Fibroblast of mammary gland (primary cell): ENCODE measurements around the gene ANGPTL4.
A peak's percentile ranks its signal among the peaks of the same experiment; 100 is the strongest.
"Not testable (repeated sequence)": the region's sequence is repeated elsewhere in the genome, so short reads cannot be mapped to it uniquely, and the experiment has no call there.

Source experiments
- DNase-seq: peaks from one replicate; pipeline ENCODE4 v3.0.0-alpha.2; 2010; ENCODE audit warnings: low read depth
- H3K4me3 ChIP-seq: 2 replicates; pipeline ENCODE4 v1.5.1; 2011; ENCODE audit warnings: low read depth, mild to moderate bottlenecking, low read length, moderate library complexity; ENCODE audit not compliant: control insufficient read depth
- TF ChIP-seq, protein P1 (sequence below): conservative IDR thresholded peaks from 2 replicates; pipeline ENCODE4 v1.5.1; 2011; ENCODE audit warnings: low read depth, low read length, inconsistent platforms; ENCODE audit not compliant: control insufficient read depth, insufficient read depth

The ANGPTL4 gene

DNA sequence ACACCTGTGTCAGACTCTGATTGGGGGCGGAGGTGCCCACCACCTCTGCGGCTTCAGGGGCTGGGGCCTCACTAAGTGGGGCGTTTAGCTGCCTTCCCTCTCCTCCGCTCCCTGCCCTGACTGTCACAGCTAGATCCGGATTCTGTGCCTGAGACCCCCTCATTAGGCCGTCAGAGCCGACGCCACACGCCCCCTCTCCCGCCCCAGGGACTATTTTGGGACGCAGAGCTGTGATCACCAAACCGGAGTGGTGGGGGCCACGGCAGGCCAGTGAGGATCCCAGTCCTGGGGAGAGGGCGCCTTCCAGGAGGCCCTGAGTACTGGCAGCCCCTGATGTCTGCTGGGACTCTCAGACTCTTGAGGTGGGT is 21.7 kb upstream of the ANGPTL4 start:
- DNase-seq: no peak
- H3K4me3 ChIP-seq: no peak overlapping the region
- TF ChIP-seq, protein P1, sequence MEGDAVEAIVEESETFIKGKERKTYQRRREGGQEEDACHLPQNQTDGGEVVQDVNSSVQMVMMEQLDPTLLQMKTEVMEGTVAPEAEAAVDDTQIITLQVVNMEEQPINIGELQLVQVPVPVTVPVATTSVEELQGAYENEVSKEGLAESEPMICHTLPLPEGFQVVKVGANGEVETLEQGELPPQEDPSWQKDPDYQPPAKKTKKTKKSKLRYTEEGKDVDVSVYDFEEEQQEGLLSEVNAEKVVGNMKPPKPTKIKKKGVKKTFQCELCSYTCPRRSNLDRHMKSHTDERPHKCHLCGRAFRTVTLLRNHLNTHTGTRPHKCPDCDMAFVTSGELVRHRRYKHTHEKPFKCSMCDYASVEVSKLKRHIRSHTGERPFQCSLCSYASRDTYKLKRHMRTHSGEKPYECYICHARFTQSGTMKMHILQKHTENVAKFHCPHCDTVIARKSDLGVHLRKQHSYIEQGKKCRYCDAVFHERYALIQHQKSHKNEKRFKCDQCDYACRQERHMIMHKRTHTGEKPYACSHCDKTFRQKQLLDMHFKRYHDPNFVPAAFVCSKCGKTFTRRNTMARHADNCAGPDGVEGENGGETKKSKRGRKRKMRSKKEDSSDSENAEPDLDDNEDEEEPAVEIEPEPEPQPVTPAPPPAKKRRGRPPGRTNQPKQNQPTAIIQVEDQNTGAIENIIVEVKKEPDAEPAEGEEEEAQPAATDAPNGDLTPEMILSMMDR: no peak

- TF ChIP-seq, protein P1: no peak
- peak within 1 kb of the TSS; percentile 37 for H3K4me3 ChIP-seq
- DNase-seq: peak; percentile 95
Measured at GRCh38 chr19:8342684-8343482, 21.1 kb upstream of the ANGPTL4 start, which contains the start of gene KANK3. Gene KANK3 (minus strand): TSS chr19:8343262. CDS start chr19:8337828, 5,434 bp downstream.

GRCh38 chr19:8343483-8343844 is 20.5 kb upstream of the ANGPTL4 start:
- TF ChIP-seq, protein P1: no peak
- peak overlapping the region; percentile 21 for H3K4me3 ChIP-seq
- no peak for DNase-seq

DNA sequence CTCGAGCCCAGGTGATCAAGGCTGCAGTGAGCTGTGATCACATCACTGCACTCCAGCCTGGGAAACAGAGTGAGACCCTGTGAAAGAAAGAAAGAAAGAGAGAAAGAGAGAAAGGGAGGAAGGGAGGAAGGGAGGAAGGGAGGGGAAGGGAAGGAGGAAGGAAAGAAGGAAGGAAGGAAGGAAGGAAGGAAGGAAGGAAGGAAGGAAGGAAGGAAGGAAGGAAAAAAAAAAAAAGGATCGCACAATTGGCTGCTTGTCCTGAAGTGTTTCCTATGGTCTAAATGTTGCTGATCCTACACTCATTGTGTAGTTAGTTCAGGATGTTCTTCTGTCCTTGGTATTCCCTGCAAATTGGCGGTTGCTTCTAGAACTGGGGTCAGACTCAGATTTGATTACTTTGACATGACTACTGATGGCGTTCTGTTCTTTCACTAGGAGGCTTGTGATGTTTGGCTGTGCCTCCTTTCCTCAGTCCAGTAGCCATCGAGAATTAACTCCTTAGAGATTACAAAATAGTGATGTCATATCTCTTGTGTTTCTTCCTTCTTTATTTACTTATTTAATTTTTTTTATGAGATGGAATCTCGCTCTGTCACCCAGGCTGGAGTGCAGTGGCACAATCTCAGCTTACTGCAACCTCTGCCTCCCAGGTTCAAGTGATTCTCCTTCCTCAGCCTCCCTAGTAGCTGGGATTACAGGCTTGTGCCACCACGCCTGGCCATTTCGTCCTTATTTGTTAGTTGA is 14.2 kb upstream of the ANGPTL4 start:
- not testable (repeated sequence) for DNase-seq, H3K4me3 ChIP-seq

DNA sequence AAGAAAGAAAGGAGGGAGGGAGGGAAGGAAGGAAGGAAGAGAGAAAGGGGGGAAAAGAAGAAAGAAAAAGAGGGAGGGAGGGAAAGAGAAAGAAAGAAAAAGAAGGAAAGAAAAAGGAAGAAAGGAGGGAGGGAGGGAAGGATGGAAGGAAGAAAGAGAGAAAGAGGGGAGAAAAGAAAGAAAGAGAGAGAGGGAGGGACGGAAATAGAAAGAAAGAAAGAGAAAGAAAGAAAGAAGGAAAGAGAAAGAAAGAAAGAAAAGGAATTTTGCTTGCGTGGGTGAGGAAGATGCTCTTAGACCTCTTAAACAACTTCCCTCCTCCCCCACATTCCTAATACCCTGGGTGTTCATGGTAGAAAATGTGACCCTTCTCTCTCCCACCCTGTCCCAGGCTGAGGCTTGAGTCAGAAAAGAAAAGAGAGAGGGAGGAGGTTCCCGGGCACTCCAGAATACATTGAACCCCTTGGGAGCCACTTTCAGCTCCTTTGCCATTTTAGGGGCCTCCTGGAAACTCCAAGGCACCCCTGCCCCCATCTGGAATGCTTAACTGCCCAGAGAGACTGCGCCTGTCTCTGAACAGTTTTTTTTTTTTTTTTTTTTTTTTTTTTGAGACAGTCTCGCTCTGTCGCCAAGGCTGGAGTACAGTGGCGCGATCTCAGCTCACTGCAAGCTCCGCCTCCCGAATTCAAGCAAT is 11.7 kb upstream of the ANGPTL4 start:
- H3K4me3 ChIP-seq: no peak overlapping the region
- TF ChIP-seq, protein P1: no peak
- no peak for DNase-seq

DNA sequence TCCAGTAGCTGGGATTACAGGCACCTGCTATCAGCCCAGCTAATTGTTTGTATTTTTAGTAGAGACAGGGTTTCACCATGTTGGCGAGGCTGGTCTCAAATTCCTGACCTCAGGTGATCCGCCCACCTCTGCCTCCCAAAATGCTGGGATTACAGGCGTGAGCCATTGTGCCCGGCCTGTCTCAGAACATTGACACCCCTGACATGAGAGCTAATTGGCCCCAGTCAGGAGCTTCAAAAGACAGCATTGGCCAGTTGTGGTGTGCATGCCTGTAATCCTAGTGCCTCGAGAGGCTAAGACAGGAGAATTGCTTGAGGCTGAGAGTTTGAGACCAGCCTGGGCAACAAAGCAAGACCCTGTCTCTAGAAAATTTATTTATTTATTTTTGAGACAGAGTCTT is 11.1 kb upstream of the ANGPTL4 start:
- not testable (repeated sequence) for DNase-seq, H3K4me3 ChIP-seq

- H3K4me3 ChIP-seq: no peak overlapping the region
- DNase-seq: peak; percentile 100
Measured at GRCh38 chr19:8355631-8356402, 8.1 kb upstream of the ANGPTL4 start.

More at GRCh38 chr19:8355631-8356402, 8.1 kb upstream of the ANGPTL4 start:
- TF ChIP-seq, protein P1: no peak
